Globus pallidus (tissue), 1 donor: ENCODE data around the gene TMEM222.

ENCODE experiments used
- DNase-seq: peaks from one replicate; pipeline ENCODE4 v3.0.0-alpha.2; 2015; ENCODE audit warnings: low spot score

Gene TMEM222

DNA sequence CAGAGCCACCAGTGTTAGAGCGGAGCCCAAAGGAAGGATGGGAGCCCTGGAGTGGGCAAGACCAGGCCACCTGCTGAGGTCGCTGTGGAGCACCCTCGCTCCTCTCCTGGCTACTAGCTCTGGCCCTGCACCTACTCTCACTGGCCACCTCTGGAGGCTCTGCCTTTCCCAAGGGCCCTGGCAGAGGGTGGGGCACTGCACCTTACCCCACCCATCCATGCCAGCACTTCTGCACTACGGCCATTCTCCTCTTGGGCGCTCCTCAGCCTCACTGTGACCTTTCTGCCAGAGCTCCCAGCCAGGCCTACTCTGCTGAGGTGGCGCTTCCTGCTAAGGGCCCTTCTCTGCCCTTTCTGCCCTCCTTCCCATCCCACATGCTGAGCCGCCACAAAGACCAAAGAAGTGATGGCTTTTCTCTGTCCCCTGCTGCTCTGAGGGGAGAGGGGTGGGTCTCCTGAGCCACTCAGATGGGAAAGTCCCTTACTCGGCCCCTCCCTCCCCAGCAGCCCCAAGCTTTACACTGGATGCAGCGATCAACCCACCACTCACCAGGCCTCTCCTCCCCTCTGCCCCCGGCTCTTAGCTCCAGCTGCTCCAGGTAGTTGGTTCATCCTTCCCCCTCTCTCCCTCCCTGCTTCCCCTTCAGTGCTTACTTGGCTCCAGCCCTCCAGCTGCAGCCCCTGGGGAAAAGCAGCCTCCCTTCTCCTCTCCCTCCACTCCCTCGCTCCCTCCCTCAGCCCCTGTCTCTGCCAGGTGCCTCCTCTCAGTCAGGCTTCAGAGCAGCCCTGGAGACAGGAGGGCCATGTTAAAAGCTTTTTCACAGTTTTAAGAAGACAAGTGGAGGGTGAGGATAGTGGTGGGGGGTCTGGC is 14.8 kb upstream of the TMEM222 start:
- DNase-seq: no peak

DNA sequence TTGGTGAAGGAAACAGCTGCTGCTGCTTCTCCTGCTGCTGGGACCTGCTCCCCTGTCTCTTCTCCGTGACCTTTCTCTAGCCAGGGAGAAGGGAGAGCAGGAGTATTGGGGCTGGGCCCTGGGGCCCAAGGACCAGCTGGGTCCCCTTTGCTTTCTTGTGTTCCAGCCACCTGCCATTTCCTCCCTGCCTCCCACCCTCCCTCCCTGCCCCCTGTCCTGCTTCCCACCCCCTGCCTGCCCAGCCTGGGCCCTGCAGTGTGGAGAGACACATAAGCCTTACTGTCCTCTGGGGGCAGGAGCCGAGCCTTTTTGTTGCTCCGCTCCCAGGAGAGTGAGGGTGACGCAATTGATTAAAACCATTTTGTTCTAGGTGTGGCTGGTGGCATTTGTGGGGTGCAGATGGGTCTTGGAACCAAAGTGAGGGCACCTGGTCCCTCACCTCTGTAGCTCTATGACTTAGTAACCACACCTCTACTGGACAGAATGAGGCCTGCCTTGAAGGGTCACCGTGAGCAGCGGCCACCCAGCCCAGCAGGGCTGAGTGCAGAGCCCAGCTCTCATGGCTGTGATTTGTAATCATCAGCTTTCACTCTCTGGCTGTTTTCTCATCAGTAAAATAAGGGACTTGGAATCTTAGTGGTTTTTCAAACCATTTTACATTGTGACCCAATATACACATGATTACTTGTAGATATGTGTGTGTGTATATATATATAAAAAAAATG is 13.9 kb upstream of the TMEM222 start:
- DNase-seq: no peak

DNA sequence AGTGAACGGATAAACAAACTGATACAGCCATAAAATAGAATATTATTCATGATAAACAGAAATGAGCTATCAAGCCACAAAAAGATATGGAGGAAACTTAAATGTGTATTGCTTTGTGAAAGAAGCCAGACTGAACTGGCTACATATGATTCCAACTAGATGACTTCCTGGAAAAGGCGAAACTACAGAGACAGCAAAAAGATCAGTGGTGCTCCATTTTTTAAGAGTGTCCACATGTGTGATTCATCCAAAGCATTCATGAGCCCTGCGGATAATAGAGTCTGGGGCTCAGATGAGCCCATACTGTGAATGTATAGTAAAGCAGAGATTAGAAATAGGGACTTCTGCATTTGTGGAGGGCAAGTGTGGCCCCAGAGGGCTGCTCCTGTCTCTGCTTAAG is 7.8 kb upstream of the TMEM222 start:
- no peak for DNase-seq

DNA sequence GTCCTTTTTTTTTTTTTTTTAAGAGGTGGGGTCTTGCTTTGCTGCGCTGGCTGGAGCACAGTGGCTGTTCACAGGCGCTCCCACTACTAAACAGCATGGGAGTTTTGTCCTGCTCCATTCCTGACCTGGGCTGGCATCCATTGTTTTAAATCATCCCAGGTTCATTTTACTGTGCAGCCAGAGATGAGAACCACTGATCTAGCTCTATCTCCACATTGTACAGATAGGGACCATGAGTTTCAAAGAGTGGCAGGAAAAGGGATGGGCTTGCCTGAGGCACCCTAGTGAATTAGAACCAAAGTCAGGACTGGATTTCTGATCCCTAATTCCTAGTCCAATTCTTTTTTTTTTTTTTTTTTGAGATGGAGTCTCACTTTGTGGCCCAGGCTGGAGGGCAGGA is 7.2 kb upstream of the TMEM222 start:
- DNase-seq: no peak

DNA sequence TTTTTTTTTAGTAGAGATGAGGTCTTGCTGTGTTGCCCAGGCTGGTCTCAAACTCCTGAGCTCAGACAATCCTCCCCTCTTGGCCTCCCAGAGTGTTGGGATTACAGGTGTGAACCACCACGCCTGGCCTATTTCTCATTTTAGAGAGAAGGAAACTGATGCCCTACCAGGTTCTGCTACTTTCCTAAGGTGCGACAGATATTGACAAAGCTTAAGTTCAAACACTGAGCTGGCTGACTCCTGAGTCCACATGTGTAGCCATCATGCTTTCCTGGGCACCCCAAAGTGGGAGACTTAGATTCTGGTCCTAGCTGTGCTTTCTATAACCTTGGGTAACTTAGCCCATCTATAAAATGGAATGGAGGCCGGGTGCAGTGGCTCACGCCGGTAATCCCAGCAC is 5.1 kb upstream of the TMEM222 start:
- no peak for DNase-seq

DNA sequence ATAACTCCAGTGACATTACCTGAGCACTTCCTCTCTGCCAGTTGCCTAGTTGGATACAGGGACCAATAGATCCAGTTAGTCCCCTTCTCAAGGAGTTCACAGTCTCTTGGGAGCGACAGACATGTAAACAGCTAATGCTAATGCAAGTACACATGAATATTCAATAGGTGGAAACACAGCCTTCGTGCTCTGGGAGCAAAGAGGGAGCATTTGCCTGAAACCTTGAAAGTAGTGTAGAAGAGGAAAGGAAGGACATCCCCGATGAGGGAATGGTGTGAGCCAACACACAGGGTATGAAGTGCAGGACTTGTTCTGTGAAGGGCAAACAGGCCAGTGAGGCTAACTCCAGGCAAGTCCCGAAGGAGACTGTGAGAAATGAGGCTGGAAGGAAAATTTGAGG is 3.8 kb upstream of the TMEM222 start:
- DNase-seq: no peak

DNA sequence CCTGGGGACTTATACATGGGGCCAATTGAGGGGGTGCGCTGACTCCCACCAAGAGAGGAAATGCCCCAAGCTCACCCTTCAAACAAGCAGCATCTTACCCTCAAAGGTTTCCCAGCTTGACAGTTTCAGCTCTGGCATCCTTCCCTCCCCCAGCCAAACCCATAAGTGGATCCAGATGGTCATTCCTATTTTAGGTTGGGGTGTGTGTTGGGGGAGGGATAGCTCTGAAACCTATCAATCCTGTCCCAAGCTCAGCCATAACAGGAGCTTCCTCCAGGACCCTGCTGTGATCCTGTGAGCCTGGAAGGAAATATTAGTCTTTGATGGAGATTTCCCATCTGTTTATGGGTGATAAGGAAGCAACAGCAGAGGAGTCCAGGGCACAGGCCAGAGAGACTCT is 3.4 kb upstream of the TMEM222 start:
- no peak for DNase-seq

DNA sequence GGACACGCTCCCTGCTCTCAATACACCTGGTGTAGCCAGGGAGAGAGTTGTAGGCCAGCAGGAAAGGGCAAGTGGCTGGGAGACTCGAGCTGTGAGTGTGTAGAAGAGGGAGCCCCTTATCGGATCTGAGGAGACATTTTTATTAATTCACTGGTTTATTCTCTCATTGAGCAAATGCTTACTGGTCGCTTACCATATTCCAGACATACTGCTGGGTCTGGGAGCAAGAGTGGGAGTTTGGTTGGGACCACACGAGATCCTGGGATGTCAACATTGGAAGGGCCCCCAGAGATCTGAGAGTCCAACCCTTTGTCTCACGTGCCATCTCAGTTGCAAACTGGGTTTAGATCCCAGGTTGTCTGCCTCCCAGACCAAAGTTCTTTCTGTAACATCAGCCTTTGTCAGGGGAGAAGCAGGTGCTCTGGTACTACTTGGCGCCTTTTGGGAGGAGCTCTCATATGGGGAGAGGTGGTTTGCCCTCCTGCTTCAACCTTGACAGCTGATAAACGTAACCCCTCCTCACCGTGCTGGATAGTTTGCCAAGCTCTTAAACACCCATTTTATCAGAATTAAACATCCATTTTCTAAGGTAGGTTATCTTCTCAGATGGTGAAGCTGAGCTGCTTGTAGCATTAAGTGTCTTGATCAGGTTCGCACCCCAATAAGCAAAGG is 742 bp downstream of the TMEM222 start:
- no peak for DNase-seq

DNA sequence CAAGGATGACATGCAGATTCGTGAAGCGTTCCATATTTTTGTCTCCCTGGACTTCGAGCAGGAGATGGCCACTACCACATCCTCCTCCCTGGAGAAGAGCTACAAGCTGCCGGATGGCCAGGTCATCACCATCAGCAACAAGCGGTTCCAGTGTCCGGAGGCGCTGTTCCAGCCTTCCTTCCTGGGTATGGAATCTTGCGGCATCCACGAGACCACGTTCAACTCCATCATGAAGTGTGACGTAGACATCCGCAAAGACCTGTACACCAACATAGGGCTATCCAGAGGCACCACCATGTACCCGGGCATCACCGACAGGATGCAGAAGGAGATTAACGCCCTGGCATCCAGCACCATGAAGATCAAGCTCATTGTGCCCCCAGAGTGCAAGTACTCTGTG is 3.3 kb downstream of the TMEM222 start:
- no peak for DNase-seq

DNA sequence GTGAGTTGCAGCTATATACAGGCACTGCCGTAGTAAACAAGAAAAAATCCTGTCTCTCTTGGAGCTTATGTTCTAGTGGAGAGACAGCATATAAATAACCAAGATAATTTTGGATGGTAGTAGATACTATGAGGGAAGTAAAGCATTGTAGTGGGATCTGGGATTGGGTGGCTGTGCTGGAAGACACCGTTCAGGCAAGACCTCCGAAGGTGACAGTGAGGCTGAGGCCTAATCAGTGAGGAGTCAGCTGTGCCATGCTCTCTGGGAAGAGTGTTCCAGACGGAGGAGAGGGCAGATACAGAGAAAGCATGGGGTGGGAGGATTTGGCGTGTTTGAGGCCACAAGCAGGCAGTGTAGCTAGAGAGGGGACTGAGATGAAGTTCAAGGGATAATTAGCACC is 6.0 kb downstream of the TMEM222 start:
- no peak for DNase-seq

DNA sequence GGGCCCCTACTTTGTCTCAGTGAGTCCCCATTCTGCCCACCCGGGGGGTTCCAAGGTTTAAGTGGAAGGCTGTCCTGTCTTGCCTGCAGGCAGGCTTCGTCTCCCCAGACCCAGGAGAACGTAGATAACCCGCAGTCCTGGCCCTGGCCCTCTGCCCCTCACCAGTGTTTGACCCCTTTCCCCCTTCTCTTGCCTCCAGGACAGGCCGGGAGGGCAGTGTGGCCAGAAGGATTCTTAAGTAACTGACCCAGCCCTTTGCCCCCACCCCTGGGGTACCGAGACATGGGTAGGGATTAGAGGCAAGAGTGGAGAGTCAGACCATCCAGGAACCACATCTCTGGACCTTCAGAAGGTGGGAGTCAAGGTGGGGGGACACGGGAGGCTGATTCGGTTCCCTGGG is 8.8 kb downstream of the TMEM222 start:
- DNase-seq: no peak

DNA sequence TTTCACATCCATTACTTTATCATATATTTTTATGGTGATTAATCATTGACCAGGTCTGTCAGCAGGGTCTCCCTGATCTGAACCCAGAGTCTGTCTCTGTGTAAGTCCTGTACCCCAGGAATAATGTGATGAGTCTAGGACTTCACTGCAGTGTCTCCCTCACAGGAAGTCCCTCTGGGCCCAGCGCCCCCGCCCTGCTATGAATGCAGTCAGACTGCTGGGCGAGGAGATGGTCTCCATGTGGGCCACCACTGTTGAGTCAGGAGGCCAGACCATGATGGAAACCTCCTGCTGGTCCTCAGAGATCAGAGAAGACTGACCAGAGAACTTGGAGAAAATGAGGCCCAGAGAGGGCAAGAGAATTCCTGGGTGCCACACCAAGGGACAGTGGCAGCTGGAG is 9.5 kb downstream of the TMEM222 start:
- DNase-seq: no peak

DNA sequence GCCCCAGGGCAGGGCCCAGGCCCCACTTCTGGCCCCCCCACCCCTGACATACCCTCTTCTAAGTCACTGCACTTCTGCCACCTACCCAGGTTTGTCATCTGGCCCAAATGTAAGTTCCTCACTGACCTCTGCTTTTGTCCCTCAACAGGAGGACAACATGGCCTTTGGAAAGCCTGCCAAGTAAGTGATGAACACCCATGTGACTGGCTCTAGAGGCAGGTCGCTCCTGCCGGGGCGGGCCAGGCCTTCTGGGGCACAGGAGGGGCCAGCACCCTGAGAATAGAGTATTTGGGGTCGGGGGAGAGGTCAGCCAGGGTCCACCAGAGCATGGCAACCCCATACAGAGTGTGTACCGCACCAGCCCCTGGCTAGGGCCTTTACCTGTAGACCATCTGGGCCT is 10.0 kb downstream of the TMEM222 start:
- no peak for DNase-seq

DNA sequence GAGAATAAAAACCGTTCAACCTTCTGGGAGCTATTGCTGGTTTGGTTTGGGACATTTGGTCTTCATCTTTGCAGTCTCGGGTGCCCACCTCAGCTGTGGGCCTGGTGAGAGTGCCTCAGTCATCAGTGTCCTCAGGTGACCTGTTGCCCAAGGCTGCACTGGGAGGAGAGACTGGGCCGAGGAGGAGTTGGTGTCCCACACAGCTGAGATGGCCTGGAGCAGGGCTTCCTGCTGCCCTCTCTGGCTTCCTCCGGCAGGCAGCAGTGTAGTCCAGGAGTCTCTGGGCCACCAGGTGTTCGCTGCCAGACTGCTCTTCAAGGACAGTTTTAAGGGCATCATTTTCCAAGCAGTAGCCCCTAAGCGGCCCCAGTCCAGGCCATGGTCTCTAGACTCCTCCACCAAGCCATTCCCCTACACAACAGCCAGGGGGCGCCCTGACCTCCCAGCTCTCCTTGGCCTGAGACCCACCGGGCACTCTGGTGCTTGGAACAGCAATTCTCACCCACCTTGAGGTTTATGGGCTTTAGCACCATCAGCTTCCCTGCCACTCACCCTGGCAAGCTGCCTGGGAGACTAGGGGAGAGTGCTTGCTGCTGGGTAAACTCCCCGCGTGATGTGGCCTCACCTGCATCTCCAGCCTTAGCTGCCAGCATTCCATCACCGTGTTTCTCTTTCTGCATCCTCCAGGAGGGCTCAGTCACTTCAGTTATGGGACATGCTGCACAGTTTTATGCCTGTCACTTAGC is 10.7 kb downstream of the TMEM222 start:
- peak; percentile 18 for DNase-seq

DNA sequence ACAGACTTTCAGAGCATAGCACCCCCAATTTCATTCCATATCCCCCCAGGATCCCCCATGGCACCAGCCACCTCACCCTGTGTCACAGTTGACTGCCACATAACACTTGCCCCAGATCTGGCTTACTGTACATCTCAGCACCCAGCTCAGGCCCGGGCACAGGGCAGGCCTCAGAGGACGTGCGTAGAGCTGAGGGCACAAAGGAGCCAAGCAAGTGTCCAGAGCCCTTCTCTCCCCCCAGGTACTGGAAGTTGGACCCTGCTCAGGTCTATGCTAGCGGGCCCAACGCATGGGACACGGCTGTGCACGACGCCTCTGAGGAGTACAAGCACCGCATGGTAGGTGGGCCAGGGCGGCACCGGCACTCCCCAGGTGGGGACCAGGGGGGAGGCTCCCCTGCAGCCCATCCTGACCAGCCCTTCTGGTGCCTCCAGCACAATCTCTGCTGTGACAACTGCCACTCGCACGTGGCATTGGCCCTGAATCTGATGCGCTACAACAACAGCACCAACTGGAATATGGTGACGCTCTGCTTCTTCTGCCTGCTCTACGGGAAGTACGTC is 11.8 kb downstream of the TMEM222 start:
- no peak for DNase-seq

DNA sequence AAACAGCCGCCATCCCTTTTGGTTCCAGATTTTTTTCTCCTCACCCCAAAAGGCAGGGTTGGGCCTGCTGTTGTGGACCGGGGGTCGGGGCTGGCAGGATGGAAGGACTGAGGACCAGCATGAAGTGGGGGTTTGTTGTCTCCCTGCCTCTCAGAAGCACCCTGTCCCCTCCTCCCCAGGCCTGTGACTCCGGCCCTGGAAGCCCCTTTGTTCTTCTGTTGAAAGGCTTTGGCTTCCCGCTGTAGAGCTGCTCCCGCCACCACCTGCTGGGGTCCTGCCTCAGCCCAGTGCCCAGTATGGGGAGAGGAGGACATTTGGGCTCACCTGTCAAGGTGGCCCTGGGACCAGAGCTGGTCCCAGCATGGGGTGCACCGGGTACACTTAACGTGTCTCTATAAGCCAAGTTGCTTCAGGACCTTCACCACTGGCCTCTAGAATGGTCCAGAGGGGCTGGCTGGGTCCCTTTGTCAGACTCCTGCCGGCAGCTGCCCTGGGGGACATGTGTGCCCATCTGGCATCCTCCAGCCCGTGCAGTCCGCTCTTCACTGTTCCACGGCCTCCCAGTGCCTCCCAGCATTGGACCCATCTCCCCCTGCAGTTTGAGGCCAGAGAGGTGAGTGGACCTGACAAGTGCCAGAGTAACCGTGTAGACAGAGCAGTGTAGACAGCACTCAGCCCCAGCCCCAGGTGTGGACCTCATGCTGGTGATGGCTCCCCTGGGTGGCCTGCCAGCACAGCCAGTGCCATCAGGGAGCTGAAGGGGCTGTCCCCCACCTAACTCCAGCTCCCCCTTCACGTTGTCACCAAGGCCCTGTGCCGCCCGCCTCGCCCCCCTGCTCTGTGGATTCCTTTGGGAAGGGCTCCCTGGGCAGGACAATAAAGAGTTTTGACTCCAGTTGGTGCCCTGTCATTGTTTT is 13.8 kb downstream of the TMEM222 start:
- DNase-seq: no peak

DNA sequence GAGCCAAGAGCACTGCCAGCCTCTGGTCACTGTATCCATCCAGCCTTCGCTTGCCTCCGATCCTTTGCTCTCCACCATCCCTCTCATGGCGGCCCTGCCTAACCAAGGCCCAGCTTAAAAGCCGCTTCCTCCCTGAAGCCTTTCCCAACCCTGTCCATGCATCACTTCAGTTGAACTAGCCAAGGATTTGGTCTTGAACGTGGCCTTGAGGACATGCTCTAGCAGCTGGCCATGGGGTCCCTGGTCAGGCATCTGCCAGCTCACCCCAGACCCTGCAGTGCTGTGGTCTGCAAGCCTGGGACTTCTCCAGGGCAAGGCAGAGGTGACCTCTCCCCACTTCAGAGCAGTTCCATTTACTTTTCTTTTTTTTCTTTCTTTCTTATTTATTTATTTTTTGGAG is 14.8 kb downstream of the TMEM222 start:
- no peak for DNase-seq

DNA sequence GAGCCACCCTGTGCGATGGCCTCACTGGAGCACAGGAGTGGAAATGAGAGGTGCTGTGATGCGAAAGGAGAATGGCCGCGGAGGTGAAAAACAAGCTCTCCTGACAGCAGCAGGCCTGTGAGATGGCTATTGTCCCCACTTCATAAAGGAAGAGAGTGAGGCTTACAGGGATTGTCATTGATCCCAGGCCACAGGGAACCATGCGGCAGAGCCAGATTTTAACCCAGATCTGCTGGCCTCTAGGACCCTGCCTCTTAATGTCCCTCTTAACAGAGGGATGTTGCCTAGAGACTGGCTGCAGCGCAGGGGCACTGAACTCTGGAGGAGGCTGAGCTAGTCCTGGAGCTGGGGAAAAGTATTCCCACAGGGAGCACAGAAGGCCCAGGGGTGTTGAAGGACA is 16.8 kb downstream of the TMEM222 start:
- no peak for DNase-seq

DNA sequence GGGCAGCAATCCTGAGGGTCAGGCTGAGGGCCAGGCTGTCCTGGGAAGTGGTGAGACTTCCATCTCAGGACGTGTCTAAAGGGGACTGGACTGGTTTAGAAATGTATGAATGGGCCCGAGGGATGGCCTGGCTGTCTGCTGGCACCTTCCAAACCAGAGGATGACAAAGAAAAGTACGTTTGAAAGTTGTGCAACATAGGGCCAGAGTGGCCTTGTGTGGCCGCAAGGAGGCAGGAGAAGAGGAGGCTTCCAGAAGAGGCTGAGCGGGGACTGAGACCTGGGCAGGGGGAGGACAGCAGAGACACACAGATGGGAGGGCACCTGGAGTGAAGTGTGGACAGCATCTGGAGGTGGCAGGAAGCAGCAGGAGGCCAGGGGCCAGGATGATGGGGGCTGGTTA is 17.2 kb downstream of the TMEM222 start:
- no peak for DNase-seq

DNA sequence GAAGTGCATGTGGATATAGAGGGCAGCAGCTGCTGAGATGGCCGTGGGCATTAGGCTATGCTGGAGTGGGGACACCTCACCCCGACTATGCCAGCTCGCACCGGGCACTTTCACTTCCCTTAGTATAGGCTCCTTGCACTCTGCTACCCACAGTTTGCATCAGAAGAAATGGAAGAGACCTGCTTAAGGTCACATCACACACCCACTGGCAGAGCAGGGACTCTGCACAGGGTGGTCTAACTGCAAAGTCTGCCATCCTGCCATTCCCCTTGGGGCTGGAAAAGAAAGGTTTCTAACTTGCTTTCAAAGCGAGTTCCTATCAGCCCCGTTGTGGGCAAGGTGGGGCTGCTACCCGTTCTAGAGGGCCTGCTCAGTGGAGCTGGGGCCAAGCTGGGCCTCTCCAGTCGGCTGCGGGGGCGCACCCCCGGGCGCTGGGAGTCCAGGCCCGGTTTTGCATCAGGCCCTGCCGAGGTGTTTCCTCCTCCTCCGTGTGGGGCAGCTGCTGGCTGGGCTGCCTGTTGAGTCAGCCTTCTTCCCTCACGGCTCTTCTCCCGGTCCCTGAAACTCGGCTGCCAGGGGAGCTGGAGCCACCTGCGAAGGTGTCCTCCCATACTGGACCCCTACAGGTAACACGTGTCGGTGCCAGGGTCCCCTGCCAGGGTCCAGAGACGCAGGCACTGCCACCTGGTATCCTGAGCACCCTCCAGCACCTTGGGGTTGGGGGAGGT is 19.7 kb downstream of the TMEM222 start, which contains the start of gene SYTL1:
TSS of gene SYTL1 (plus strand) at position 498 of the 728 bp plus-strand sequence. CDS start 3,313 bp downstream, outside the sequence.
- no peak for DNase-seq
